Testis (tissue), 2 donors: ENCODE measurements around the gene CD59.

Source experiments
- POLR2A ChIP-seq: fragments of 450-650 bp; IDR thresholded peaks from one replicate; pipeline ENCODE4 v1.6.1; 2017; ENCODE audit warnings: antibody characterized with exemption, mild to moderate bottlenecking, moderate library complexity
- TF ChIP-seq, protein P1 (sequence below), 3 experiments: fragments of 450-650 bp in 2 of 3; fragments of 200-600 bp in 1 of 3; sonication (generic) in 1 of 3; IDR thresholded peaks; one replicate each; pipeline ENCODE4 v1.5.1; 2016 to 2019; ENCODE audit warnings: antibody characterized with exemption in 3 of 3, mild to moderate bottlenecking in 2 of 3, moderate library complexity in 1 of 3

- TF ChIP-seq, protein P1, sequence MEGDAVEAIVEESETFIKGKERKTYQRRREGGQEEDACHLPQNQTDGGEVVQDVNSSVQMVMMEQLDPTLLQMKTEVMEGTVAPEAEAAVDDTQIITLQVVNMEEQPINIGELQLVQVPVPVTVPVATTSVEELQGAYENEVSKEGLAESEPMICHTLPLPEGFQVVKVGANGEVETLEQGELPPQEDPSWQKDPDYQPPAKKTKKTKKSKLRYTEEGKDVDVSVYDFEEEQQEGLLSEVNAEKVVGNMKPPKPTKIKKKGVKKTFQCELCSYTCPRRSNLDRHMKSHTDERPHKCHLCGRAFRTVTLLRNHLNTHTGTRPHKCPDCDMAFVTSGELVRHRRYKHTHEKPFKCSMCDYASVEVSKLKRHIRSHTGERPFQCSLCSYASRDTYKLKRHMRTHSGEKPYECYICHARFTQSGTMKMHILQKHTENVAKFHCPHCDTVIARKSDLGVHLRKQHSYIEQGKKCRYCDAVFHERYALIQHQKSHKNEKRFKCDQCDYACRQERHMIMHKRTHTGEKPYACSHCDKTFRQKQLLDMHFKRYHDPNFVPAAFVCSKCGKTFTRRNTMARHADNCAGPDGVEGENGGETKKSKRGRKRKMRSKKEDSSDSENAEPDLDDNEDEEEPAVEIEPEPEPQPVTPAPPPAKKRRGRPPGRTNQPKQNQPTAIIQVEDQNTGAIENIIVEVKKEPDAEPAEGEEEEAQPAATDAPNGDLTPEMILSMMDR (IDR thresholded peaks at IDR 0.05) = no peak
- no peak for TF ChIP-seq POLR2A
These were observed 29.7 kb downstream of the CD59 start for GRCh38 chr11:33706546-33706945.
